CD4-positive, CD25-positive, alpha-beta regulatory T cell (primary cell): ENCODE data around the gene CSTF2. TPM values are rescaled to one million over a fixed set of nuclear protein-coding genes. Genes with fewer than 3 reads are reported as not detected.

Experiments used
- ATAC-seq, 2 donors: fragments of 150-1000 bp; cut with Tn5 transposase; one replicate each; pipeline ENCODE4 v1.10.0; 2021; ENCODE audit warnings: low read depth in 2 of 2, moderate number of reproducible peaks in 2 of 2, moderate library complexity in 1 of 2
- DNase-seq, 3 donors: peaks; one replicate each; pipeline versions ENCODE4 v3.0.0 to v3.0.0-alpha.2; 2012 to 2022; ENCODE audit warnings: mixed read lengths in 1 of 3
- H3K27ac ChIP-seq: one replicate; pipeline ENCODE4 v1.7.0; 2013; ENCODE audit warnings: mild to moderate bottlenecking, low read length; ENCODE audit not compliant: insufficient read depth, poor library complexity, severe bottlenecking
- H3K27me3 ChIP-seq: one replicate; pipeline ENCODE4 v1.7.0; 2013; ENCODE audit warnings: low read length; ENCODE audit not compliant: control insufficient read depth, insufficient read depth
- H3K36me3 ChIP-seq: one replicate; pipeline ENCODE4 v1.7.0; 2013; ENCODE audit warnings: mild to moderate bottlenecking, low read length, moderate library complexity; ENCODE audit not compliant: control insufficient read depth, insufficient read depth
- H3K4me1 ChIP-seq: 2 replicates; pipeline ENCODE4 v1.7.0; 2013; ENCODE audit warnings: mild to moderate bottlenecking, low read length; ENCODE audit not compliant: insufficient read depth, control insufficient read depth, poor library complexity, severe bottlenecking
- H3K4me3 ChIP-seq: one replicate; pipeline ENCODE4 v1.7.0; 2013; ENCODE audit warnings: low read depth, mild to moderate bottlenecking, low read length, moderate library complexity
- H3K9me3 ChIP-seq, 2 experiments: 1 replicate in 1 of 2; 2 replicates in 1 of 2; pipeline ENCODE4 v1.7.0; 2013; ENCODE audit warnings: low read length in 2 of 2, mild to moderate bottlenecking in 1 of 2, moderate library complexity in 1 of 2; ENCODE audit not compliant: control insufficient read depth in 2 of 2
- H3K27ac Mint-ChIP-seq, 3 donors: one replicate each; pipeline ENCODE4 v1.8.0; 2020 to 2022; ENCODE audit warnings: mild to moderate bottlenecking in 3 of 3, mixed read lengths in 3 of 3, moderate library complexity in 2 of 3
- H3K27me3 Mint-ChIP-seq: one replicate; pipeline ENCODE4 v1.8.0; 2022; ENCODE audit warnings: mild to moderate bottlenecking, mixed read lengths
- H3K36me3 Mint-ChIP-seq: one replicate; pipeline ENCODE4 v1.8.0; 2020; ENCODE audit warnings: mixed read lengths
- H3K4me1 Mint-ChIP-seq, 4 donors: one replicate each; pipeline ENCODE4 v1.8.0; 2020 to 2022; ENCODE audit warnings: mixed read lengths in 4 of 4, mild to moderate bottlenecking in 1 of 4
- H3K4me3 Mint-ChIP-seq, 4 donors: one replicate each; pipeline ENCODE4 v1.8.0; 2020 to 2022; ENCODE audit warnings: mild to moderate bottlenecking in 4 of 4, mixed read lengths in 4 of 4, moderate library complexity in 3 of 4
- H3K9me3 Mint-ChIP-seq, 7 donors: one replicate each; pipeline ENCODE4 v1.8.0; 2020 to 2022; ENCODE audit warnings: mixed read lengths in 7 of 7, mild to moderate bottlenecking in 3 of 7, moderate library complexity in 2 of 7
- polyA plus RNA-seq, 4 donors: library from polyadenylated mRNA; unstranded; fragments of 300-500 nt; fragmentation: Illumina TruSeq; gene quantifications; one replicate each; pipeline ENCODE4 v1.2.3, GENCODE V29; 2021
- total RNA-seq: library from RNA; stranded (reverse); gene quantifications from one replicate; pipeline ENCODE4 v1.2.3, GENCODE V29; 2022

CSTF2 gene
- total and polyA plus RNA-seq, 5 donors from 2014 or later = 11.1 to 19.2 (median 14.9) TPM

DNA sequence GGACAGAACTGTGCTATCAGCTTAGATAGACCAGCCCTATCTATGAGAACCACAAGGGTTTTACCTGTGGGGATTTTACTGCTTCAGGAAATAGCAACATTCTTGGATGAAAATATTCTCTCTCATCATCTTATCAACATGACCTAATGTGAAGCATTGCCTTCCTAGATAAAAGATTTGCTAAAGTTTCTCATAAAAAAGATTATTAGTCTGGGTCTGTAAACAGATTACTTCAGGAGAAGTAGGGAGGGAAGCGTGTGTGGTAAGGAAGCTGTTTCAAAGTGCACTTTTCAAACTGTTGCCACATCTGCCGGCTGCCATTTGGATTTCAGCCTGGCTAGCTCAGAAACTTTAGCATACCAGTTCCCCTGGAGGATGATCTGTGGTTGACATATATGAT, 54.1 kb downstream of the CSTF2 start, which contains the start of gene NOX1:
TSS of gene NOX1 (minus strand) at position 35 of the 400 bp plus-strand sequence. CDS start 220 bp downstream, outside the sequence.
- H3K36me3 Mint-ChIP-seq = no peaks in the 10 kb centered on the region
- peaks cover 22% of the 10 kb centered on the region for H3K27me3 Mint-ChIP-seq
- H3K9me3 Mint-ChIP-seq = peaks cover 0 to 1% (median 0%) of the 10 kb centered on the region in 7 donors
- no peak within 1 kb of the TSS for H3K4me3 Mint-ChIP-seq
- ATAC-seq (no peak), DNase-seq (no peak)
- no peaks in the 10 kb centered on the region for H3K4me1 ChIP-seq
- H3K27ac ChIP-seq = no peak within 1 kb of the TSS
- no peak within 1 kb of the TSS for H3K27ac Mint-ChIP-seq
- no peaks in the 10 kb centered on the region for H3K27me3 ChIP-seq
- H3K4me1 Mint-ChIP-seq = no peaks in the 10 kb centered on the region
- H3K36me3 ChIP-seq = no peaks in the 10 kb centered on the region
- H3K9me3 ChIP-seq = no peaks in the 10 kb centered on the region
- no peak within 1 kb of the TSS for H3K4me3 ChIP-seq

DNA sequence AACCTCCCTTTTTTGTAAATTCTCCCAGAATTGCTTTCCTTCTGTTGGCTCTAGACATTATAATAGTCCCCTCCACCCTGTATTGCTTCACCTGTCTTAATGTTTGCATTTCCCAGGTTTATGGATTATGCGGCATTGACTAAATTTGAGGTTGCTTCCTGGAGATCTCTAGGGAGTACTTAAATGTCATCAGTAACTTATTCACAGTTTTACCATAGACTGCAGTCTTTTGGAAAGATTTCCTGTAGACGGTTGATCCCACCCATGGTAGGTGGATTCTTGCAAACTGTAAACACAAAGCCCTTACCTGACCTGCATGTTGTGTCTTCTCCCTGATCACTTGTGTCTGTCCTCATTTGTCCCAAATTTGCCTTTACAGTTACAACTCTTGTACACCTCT, 60.2 kb downstream of the CSTF2 start:
- no peaks in the 10 kb centered on the region for H3K36me3 ChIP-seq
- H3K27ac Mint-ChIP-seq = no peak overlapping the region
- DNase-seq (no peak), ATAC-seq (no peak)
- H3K4me1 ChIP-seq = no peaks in the 10 kb centered on the region
- H3K9me3 ChIP-seq = no peaks in the 10 kb centered on the region
- H3K36me3 Mint-ChIP-seq = no peaks in the 10 kb centered on the region
- no peaks in the 10 kb centered on the region for H3K4me1 Mint-ChIP-seq
- no peak overlapping the region for H3K4me3 Mint-ChIP-seq
- no peak overlapping the region for H3K4me3 ChIP-seq
- no peaks in the 10 kb centered on the region for H3K9me3 Mint-ChIP-seq
- H3K27ac ChIP-seq = no peak overlapping the region
- no peaks in the 10 kb centered on the region for H3K27me3 ChIP-seq
- H3K27me3 Mint-ChIP-seq = no peaks in the 10 kb centered on the region

DNA sequence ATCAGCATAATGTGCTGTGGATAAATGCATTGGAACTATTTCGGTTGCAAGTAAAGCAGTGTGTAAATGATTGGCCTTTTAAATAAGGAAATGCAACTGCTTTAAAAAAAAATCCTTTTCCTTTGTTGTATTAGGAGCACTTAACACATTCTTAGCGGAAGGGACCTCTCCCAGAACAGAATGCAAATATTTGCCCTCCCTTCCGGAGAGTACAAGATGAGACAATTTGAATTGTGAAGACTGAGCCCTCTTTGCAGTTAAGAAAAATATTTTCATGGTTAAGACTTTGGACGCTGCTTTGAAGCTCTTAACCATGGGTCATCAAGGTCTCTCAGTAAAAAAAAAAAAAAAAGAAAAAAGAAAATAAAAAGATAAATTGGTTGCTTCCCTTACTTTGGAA, 63.5 kb downstream of the CSTF2 start:
- DNase-seq (no peak), ATAC-seq (no peak)
- H3K27me3 Mint-ChIP-seq = no peaks in the 10 kb centered on the region
- no peaks in the 10 kb centered on the region for H3K9me3 Mint-ChIP-seq
- H3K4me1 Mint-ChIP-seq = no peaks in the 10 kb centered on the region
- H3K4me3 Mint-ChIP-seq = no peak overlapping the region
- Histone ChIP-seq H3K36me3 (no peaks in the 10 kb centered on the region), H3K4me3 (no peak overlapping the region), H3K27ac (no peak overlapping the region), H3K9me3 (no peaks in the 10 kb centered on the region), H3K27me3 (no peaks in the 10 kb centered on the region), H3K4me1 (no peaks in the 10 kb centered on the region)
- H3K27ac Mint-ChIP-seq = no peak overlapping the region
- H3K36me3 Mint-ChIP-seq = no peaks in the 10 kb centered on the region

Other genes starting within 250 kb of the CSTF2 start
- gene TNMD, start 235.5 kb upstream of the CSTF2 start, total RNA-seq = not detected
- not detected for gene TNMD, start 235.5 kb upstream of the CSTF2 start, polyA plus RNA-seq
- 0.17 TPM for gene TSPAN6, start 183.6 kb upstream of the CSTF2 start, total RNA-seq
- 1 to 10 TPM in 2 of 4 donors, under 1 TPM in 2; 0.41 to 4.2 (median 1.8) TPM for gene TSPAN6, start 183.6 kb upstream of the CSTF2 start, polyA plus RNA-seq
- gene SRPX2, start 176.2 kb upstream of the CSTF2 start, total RNA-seq = not detected
- not detected for gene SRPX2, start 176.2 kb upstream of the CSTF2 start, polyA plus RNA-seq
- 0.22 TPM for gene SYTL4, start 88.3 kb upstream of the CSTF2 start, total RNA-seq
- not detected for gene SYTL4, start 88.3 kb upstream of the CSTF2 start, polyA plus RNA-seq
- not detected for gene NOX1, start 54.0 kb downstream of the CSTF2 start, total RNA-seq
- gene NOX1, start 54.0 kb downstream of the CSTF2 start, polyA plus RNA-seq = not detected
- gene XKRX, start 108.5 kb downstream of the CSTF2 start, total RNA-seq = 1.2 TPM
- gene XKRX, start 108.5 kb downstream of the CSTF2 start, polyA plus RNA-seq = under 1 TPM in 3 of 4 donors, not detected in 1; 0.07 to 0.49 (median 0.44) TPM
- gene ARL13A, start 149.3 kb downstream of the CSTF2 start, total RNA-seq = not detected
- not detected for gene ARL13A, start 149.3 kb downstream of the CSTF2 start, polyA plus RNA-seq
- 41.3 TPM for gene TRMT2B, start 231.7 kb downstream of the CSTF2 start, total RNA-seq
- gene TRMT2B, start 231.7 kb downstream of the CSTF2 start, polyA plus RNA-seq = 10 to 100 TPM; 37.2 to 52.3 (median 37.4) TPM